ENCODE measurements around the gene CENPX.
A peak's percentile ranks its signal among the peaks of the same experiment; 100 is the strongest.

Gene CENPX

DNA sequence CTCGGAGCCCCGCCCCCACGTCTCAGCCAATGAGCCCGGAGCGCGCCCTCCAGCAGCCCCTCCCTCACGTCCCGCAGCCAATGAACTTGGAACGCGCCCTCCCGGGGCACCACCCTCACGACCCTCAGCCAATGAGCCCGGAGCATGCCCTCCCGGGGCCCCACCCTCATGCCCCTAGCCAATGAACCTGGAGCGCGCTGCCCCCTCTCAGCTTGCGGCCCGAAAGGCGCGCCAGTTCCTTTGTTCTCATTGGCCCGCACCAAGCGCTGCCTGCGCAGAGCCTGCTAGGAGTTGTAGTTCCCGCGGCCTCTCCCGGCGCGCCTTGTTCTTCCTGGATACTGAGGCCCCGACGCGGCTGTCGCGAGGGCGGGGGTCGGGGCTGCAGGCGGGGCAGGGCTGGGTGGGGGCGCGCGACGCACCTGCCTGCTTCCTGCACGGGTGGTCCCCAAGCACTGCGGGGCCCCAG, 336 bp upstream of the CENPX start, which contains the start of gene LRRC45:
TSS of gene LRRC45 (plus strand) at position 325 of the 466 bp plus-strand sequence. CDS start 339 bp downstream, outside the sequence.
- peak; percentile 99 to 100 (median 99) for DNase-seq

DNA sequence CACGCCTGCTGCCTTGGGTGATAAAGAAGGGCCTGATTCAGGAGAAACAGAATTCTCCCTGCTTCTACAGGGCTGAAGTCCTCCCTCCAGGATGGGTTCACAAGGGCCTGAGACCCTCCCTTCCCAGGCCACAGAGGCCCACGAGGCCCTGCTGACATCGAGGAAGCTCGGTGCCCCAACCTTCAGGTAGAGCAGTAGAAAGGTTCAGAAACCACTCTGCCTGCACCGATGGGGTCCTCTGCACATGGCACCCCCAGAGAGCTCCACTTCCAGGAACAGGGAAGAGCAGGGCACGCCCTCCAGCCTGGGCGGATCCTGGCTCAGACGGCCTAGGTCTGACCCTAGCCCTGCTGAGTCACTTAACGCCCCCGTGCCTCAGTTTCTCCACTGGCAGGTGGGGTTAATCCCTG, 773 bp downstream of the CENPX start:
- DNase-seq: peak in 1 of 3 experiments; percentile 45

DNA sequence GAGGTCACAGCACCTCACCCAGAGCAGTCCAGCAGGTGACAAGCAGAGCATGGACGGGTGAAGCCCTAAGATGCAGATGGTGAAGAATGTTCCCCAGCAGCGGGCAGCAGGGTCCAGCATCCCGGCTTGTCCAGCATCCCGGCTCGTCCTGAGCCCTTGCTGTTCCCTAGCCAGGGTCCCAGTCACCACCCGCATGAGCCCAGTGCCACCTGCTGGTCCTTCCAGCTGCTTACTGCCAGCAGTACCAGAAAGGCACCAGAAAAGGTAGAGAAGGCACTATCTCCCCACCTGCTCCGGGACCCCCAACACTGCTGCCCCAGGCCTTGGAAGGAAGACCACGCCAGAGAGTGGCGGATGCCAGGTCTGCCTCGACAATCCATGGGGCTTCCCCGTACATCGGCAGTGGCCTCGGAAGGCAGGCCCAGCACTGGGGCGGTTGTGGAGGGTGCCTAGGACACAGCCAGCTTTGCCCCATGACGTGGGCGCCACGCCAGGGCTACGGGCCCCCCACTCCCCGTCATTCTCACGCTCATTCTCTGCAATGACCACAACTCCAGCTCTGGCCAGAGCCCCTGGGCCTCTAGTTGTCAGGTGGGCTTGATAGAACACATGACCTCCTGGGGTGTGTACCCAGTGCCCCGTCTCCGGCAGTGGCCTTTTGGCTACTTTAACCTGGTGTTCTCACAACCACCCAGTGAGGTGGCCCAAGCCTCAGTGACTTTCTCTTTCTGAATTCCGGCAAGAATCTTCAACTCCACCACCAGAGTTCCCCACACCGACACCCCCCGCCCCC, 1.4 kb downstream of the CENPX start:
- DNase-seq: peak in 2 of 3 experiments; percentile 36 to 55

GRCh38 chr17:82020572-82021106, 2.0 kb downstream of the CENPX start:
- no peak for DNase-seq

DNA sequence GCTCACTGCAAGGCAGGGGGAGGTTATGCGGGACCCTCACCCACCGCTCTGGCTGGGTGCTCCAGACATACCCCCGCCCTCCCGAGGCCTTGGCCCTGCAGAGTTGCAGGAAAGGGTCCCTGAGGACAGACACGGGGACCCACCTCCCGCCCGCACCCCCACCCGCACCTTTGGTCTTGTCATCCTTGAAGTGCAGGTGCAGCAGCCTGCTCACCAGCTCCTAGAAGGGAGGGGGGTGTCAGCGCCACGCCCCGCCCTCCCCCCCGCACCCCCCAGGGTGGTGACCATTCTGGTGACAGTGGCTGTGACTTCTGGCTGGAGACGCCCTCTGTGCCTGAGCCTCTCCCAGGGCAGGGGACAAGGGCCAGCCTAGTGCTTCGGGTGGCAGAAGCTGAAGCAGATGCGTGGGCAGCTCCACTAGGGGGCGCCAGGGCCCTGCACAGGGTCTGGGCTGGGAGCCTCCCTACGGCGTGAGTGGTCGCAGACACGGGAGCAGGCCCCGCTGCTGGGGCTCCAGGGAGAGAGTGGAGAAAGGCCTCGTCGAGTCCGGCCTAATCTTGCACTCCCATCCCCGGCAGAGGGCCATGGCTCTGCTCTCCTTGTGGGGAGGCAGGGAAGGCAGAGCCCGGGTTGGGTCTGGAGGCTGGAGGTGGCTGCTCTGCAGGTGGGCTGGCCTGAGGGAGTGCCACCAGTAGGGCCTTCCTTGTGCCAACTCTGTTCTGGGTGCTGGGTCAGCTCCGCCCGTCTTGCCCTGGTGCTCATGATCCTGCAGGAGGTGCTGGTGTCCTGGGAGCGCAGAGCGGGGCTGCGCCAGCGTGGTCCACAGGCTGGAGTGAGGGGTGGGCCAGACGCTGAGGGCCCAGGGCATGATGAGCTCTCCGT, 2.7 kb downstream of the CENPX start:
- DNase-seq: peak; percentile 39 to 60 (median 49)

DNA sequence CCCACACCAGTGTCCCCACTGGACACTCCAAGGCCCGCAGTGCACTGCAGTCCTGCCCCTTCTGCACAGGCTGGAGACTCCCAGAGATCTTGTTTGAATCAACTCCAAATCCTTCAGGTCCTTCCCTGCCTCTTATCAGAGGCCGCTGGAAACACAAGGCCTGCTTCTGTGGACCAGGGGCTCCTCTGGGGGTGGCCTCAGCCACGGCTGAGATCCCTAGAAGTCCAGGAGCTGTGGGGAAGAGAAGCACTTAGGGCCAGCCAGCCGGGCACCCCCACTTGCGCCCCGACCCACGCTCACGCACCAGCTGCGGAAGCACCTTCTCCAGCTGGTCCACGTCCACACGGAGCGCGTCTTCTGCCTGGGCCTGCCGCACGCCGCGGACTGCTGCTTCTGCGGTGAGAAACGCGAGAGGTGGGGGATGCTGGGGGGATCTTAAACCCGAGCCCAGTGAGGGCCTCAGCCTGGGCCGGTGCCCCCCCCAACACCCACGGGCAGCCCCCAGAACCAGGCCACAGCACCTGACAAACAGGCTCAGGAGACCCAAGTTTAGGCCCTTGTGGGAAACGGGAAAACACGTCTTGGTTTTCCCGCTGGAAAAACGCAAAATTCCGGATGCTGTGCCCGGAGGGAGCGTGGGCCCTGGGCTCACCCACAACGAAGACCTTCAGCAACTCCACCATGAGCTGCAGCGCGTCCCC, 3.5 kb downstream of the CENPX start:
- no peak for DNase-seq

DNA sequence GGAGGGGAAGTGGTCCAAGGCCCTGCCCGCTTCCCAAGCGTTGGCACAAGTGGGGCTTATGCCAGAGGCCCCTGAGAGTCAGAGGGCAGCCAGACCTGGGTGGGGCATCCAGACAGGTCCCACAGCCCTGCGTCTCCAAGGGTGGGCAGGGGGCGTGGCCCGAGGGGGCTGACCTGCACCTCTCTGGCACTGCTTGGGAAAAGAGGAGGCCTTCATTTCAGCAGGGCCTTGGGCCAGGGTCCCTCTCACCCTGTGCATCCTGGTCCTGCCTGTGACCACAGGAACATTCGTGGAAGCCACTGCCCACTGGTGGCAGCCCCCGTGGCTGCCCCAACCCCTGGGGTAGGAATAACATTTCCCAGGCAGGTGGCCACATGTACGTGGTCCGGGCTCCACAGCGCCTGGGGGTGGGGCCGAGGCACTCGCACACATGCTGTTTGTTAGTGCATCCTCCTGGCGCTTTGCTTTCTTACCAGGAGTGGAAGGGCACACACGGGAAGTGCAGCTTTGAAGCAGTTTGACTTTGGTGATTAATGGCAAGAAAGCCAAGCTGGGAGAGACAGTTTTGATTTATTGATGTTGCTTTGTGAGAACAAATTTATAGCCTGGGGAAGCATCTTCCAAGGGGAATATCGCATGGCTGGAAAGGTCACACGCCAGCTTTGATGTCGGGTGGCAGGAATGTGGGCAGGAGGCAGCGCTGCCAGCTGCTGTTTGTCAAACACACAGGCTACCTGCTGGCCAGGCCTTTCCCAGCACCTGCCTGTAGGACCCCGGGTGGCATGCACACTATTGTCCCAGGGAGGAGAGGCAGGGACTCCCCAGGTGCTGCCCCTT, 4.3 kb downstream of the CENPX start:
- peak in 2 of 3 experiments; percentile 92 to 95 for DNase-seq

DNA sequence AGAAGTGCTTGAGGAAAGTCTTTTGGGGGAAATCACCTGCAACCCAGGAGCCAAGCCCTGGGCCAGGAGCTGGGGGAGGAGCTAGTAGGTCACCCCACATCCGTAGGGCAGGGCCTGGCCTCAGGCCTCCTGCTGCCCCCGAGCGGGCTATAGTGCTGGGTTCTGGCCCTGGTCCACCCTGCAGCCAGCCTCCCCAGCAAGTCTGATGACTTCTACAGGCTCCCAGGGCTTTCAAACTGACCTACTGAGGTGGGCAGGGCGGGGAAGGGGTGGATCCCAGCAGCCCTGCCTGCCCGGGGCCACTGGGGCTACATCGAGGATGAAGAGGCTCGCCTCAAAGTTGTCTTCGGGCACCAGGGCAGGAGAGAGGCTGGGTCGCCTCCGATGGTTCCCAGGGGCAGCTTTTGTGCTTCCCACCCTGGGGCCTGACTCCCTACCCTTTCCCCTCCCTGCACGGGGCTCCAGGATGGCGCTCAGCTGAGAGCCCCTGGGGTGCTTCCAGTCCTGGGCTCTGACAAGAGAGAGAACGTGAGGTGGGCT, 5.0 kb downstream of the CENPX start:
- DNase-seq: peak in 1 of 3 experiments; percentile 38

- no peak for DNase-seq
Observed at GRCh38 chr17:82016875-82017459, 5.7 kb downstream of the CENPX start.

- no peak for DNase-seq
Observed at GRCh38 chr17:82016061-82016874, 6.4 kb downstream of the CENPX start.

- DNase-seq: no peak
Observed at GRCh38 chr17:82015311-82015971, 7.2 kb downstream of the CENPX start.

GRCh38 chr17:82014971-82015310, 7.7 kb downstream of the CENPX start:
- DNase-seq: no peak

- no peak for DNase-seq
Observed at GRCh38 chr17:82014432-82014831, 8.2 kb downstream of the CENPX start.

DNA sequence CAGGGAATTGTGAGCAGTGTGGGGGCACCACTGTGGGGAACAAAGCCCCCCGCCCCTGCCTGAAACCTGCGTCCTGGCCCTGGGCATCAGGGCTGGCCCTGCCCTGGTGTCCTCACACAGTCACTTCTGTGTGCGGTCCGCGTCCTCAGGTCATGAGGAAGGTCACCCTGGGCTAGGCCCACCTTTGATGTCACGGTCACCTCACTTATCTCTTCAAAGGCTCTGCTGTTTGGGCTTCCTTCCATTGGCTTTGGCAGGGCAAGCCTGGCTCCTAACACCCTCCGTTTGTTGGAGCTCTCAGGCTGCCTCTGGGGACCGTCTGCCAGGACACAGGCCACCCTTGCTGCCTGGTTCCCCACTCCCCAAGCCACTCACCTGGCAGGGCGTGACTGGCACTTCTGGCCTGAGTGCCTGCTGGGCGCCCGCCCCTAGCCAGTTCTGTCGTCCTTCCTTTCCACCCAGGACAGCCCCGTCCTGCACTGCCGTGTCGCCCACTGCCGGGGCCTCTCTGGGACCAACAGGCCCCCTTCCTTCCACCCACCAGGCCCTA, 8.8 kb downstream of the CENPX start:
- DNase-seq: no peak

DNA sequence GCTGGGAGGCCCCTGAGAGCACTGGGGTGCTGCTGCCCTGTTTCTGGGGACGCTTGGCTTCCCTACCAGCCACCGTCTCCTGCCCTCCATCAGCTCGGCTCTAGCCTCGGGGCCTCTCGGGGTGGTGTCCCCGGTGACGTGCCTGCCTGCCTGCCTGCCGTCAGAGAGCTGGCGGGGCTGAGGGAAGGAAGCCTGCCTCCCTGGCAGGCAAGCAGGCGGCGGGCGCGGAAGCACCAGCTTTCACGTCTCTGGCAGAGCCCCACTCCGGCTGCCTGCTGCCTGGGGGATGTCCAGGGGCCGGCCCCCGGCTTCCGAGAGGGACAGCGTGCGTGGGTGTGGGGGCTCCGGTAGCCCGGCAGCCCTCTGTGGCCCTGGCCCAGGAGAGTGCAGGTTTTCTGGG, 9.3 kb downstream of the CENPX start:
- DNase-seq: peak in 2 of 3 experiments; percentile 39 to 54

GRCh38 chr17:82012640-82013295, 9.9 kb downstream of the CENPX start:
- peak; percentile 68 to 89 (median 71) for DNase-seq

- DNase-seq: peak in 1 of 3 experiments; percentile 37
Observed at GRCh38 chr17:82012261-82012639, 10.4 kb downstream of the CENPX start.

GRCh38 chr17:82011617-82012187, 11.0 kb downstream of the CENPX start:
- DNase-seq: no peak

Data from NCI-H1417 (cell line).